K562 (cell line): ENCODE data around the gene ETS2. TPM values are rescaled to one million over a fixed set of nuclear protein-coding genes. Genes with fewer than 3 reads are reported as not detected.
A peak's percentile ranks its signal among the peaks of the same experiment; 100 is the strongest.

Experiments used
- ARID1B ChIP-seq: fragments of 450-650 bp; IDR thresholded peaks from 2 replicates; pipeline ENCODE4 v1.6.1; 2016; ENCODE audit warnings: antibody characterized with exemption, mild to moderate bottlenecking, inconsistent platforms
- ATF7 ChIP-seq: fragments of 450-650 bp; IDR thresholded peaks from 2 replicates; pipeline ENCODE4 v1.7.1; 2014; ENCODE audit warnings: mild to moderate bottlenecking, moderate library complexity
- C11orf30 ChIP-seq: fragments of 450-650 bp; IDR thresholded peaks from 2 replicates; pipeline ENCODE4 v1.6.1; 2016; ENCODE audit warnings: low read depth, mild to moderate bottlenecking
- CCAR2 ChIP-seq: fragments of 200-400 bp; formaldehyde crosslinking; IDR thresholded peaks from 2 replicates; pipeline ENCODE4 v1.6.1; 2017; ENCODE audit warnings: mild to moderate bottlenecking, low read depth, low read length
- FOXA3 ChIP-seq, 2 experiments: fragments of 450-650 bp in 1 of 2; sonication (generic) in 1 of 2; formaldehyde crosslinking; IDR thresholded peaks in 1 of 2; conservative IDR thresholded peaks in 1 of 2; 2 replicates each; pipeline versions ENCODE4 v1.4.0 to v1.8.0; 2020 to 2022; ENCODE audit warnings: mild to moderate bottlenecking in 2 of 2, missing genetic modification reagents in 1 of 2
- FOXK1 ChIP-seq: sonication (generic); formaldehyde crosslinking; IDR thresholded peaks from 2 replicates; pipeline ENCODE4 v1.8.0; 2022; ENCODE audit warnings: missing genetic modification reagents, mild to moderate bottlenecking, borderline replicate concordance
- FUS ChIP-seq: fragments of 200-400 bp; formaldehyde crosslinking; optimal IDR thresholded peaks from 2 replicates; pipeline ENCODE3; 2017; ENCODE audit warnings: low read depth, low read length
- JUN ChIP-seq, 2 experiments: sonication (generic) in 1 of 2; formaldehyde crosslinking in 1 of 2; IDR thresholded peaks; 2 replicates each; pipeline versions ENCODE4 v1.6.1 to v1.8.0; 2012 to 2022; ENCODE audit warnings: borderline replicate concordance in 2 of 2, mild to moderate bottlenecking in 2 of 2, improper control_type of control experiment in 1 of 2, low read depth in 1 of 2, low read length in 1 of 2, missing genetic modification reagents in 1 of 2
- L3MBTL2 ChIP-seq: fragments of 450-650 bp; IDR thresholded peaks from 2 replicates; pipeline ENCODE4 v1.6.1; 2016; ENCODE audit warnings: mild to moderate bottlenecking, moderate library complexity
- MTA1 ChIP-seq: fragments of 450-650 bp; IDR thresholded peaks from 2 replicates; pipeline ENCODE4 v1.6.1; 2017; ENCODE audit warnings: borderline replicate concordance
- RAD21 ChIP-seq, 2 experiments: fragments of 250-450 bp in 1 of 2; fragments of 450-650 bp in 1 of 2; sonication (Bioruptor Pico) in 1 of 2; formaldehyde crosslinking in 1 of 2; IDR thresholded peaks in 1 of 2; conservative IDR thresholded peaks in 1 of 2; 2 replicates each; pipeline versions ENCODE4 v1.4.0 to v1.8.0; 2020 to 2022; ENCODE audit warnings: mild to moderate bottlenecking in 2 of 2, moderate library complexity in 1 of 2
- ZFP30 ChIP-seq: fragments of 250-450 bp; sonication (Bioruptor Pico); IDR thresholded peaks from 2 replicates; pipeline ENCODE4 v1.8.0; 2022; ENCODE audit warnings: moderate library complexity, mild to moderate bottlenecking, inconsistent platforms, borderline replicate concordance
- ZZZ3 ChIP-seq: fragments of 450-650 bp; IDR thresholded peaks from 2 replicates; pipeline ENCODE4 v1.6.1; 2016; ENCODE audit warnings: antibody characterized with exemption, mild to moderate bottlenecking, moderate library complexity
- polyA plus RNA-seq, 8 experiments: library from polyadenylated mRNA; depleted of rRNA in 4 of 8; stranded (reverse) in 5 of 8; unstranded in 3 of 8; fragments of >200 nt; fragmentation: Nextera tagmentation in 2 of 8; fragmentation: Illumina TruSeq in 1 of 8; extraction: Ambion mirVana in 2 of 8; extraction: Trizol in 1 of 8; gene quantifications; 2 replicates each; pipeline versions ENCODE4 v1.2.1 to v1.2.3, GENCODE V29; 2011 to 2014; ENCODE audit warnings: inconsistent platforms in 1 of 8, missing spikeins in 1 of 8
- total RNA-seq, 7 experiments: library from RNA; depleted of rRNA in 6 of 7; stranded (reverse); fragments of >200 nt in 6 of 7; fragmentation: Illumina TruSeq in 2 of 7; extraction: Trizol in 2 of 7; gene quantifications; 2 replicates each; pipeline versions ENCODE4 v1.2.1 to v1.2.3, GENCODE V29; 2011 to 2021; ENCODE audit warnings: low replicate concordance in 1 of 7
- TF ChIP-seq, protein P1 (sequence below): fragments of 450-650 bp; formaldehyde crosslinking; IDR thresholded peaks from 2 replicates; pipeline ENCODE4 v1.4.0; 2020; ENCODE audit warnings: mild to moderate bottlenecking
- TF ChIP-seq, protein P2 (sequence below), 3 experiments: IDR thresholded peaks in 2 of 3; conservative IDR thresholded peaks in 1 of 3; 2 replicates each; pipeline ENCODE4 v1.5.1; 2011 to 2012; ENCODE audit warnings: low read length in 3 of 3, mild to moderate bottlenecking in 3 of 3, control low read depth in 2 of 3, improper control_type of control experiment in 1 of 3, inconsistent platforms in 1 of 3, low read depth in 1 of 3, mixed read lengths in 1 of 3, moderate library complexity in 1 of 3; ENCODE audit not compliant: insufficient read depth in 2 of 3
- TF ChIP-seq, protein P3 (sequence below), 2 experiments: fragments of 250-450 bp in 1 of 2; fragments of 450-650 bp in 1 of 2; sonication (Bioruptor Pico) in 1 of 2; IDR thresholded peaks; 2 replicates each; pipeline versions ENCODE4 v1.6.1 to v1.8.0; 2016 to 2021; ENCODE audit warnings: mild to moderate bottlenecking in 2 of 2, moderate library complexity in 2 of 2, missing compliant biosample characterization in 1 of 2, missing genetic modification characterization in 1 of 2
- TF ChIP-seq, protein P4 (sequence below), 2 experiments: fragments of 450-650 bp in 1 of 2; sonication (generic) in 1 of 2; formaldehyde crosslinking in 1 of 2; IDR thresholded peaks in 1 of 2; conservative IDR thresholded peaks in 1 of 2; 2 replicates each; pipeline versions ENCODE4 v1.6.1 to v1.8.1; 2016 to 2023; ENCODE audit warnings: mild to moderate bottlenecking in 2 of 2, moderate library complexity in 2 of 2, inconsistent platforms in 1 of 2, missing genetic modification reagents in 1 of 2
- TF ChIP-seq, protein P5 (sequence below): fragments of 250-450 bp; sonication (Bioruptor Pico); IDR thresholded peaks from 2 replicates; pipeline ENCODE4 v1.8.0; 2021; ENCODE audit warnings: borderline replicate concordance, mild to moderate bottlenecking, moderate library complexity; ENCODE audit not compliant: poor library complexity, severe bottlenecking
- TF ChIP-seq, protein P6 (sequence below), 2 experiments: fragments of 450-650 bp in 1 of 2; sonication (generic) in 1 of 2; formaldehyde crosslinking; conservative IDR thresholded peaks; 2 replicates each; pipeline versions ENCODE4 v1.4.0 to v1.8.1; 2020 to 2022; ENCODE audit warnings: mild to moderate bottlenecking in 1 of 2, missing genetic modification reagents in 1 of 2

Gene ETS2
- total and polyA plus RNA-seq, 9 of the 15 experiments (the other 6 are each of a cell fraction or from before 2014, with no cell fraction given): 1.7 to 24.4 (median 12.2) TPM

DNA sequence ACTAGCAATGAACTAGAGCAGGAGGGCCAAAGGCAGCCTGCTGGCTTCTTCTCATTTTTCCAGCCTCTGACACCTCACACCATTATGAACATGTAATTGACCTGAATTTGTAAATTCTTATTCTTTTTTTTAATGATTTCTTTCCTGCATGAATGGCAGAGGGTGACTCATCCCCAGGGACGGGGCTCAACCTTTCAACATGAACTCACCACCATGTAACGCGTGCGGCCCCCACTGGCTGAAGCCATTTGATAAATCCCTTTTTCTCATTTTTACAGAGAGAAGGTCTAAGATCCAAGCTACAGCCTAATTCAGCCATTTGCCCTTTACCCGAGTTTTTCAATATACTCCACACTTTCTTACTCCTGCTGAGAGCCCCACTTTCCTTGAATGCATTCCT, 9.3 kb upstream of the ETS2 start (continued):
- TF ChIP-seq, protein P1, sequence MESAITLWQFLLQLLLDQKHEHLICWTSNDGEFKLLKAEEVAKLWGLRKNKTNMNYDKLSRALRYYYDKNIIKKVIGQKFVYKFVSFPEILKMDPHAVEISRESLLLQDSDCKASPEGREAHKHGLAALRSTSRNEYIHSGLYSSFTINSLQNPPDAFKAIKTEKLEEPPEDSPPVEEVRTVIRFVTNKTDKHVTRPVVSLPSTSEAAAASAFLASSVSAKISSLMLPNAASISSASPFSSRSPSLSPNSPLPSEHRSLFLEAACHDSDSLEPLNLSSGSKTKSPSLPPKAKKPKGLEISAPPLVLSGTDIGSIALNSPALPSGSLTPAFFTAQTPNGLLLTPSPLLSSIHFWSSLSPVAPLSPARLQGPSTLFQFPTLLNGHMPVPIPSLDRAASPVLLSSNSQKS (CRISPR knock-in tag): no peak
- TF ChIP-seq, protein P2, sequence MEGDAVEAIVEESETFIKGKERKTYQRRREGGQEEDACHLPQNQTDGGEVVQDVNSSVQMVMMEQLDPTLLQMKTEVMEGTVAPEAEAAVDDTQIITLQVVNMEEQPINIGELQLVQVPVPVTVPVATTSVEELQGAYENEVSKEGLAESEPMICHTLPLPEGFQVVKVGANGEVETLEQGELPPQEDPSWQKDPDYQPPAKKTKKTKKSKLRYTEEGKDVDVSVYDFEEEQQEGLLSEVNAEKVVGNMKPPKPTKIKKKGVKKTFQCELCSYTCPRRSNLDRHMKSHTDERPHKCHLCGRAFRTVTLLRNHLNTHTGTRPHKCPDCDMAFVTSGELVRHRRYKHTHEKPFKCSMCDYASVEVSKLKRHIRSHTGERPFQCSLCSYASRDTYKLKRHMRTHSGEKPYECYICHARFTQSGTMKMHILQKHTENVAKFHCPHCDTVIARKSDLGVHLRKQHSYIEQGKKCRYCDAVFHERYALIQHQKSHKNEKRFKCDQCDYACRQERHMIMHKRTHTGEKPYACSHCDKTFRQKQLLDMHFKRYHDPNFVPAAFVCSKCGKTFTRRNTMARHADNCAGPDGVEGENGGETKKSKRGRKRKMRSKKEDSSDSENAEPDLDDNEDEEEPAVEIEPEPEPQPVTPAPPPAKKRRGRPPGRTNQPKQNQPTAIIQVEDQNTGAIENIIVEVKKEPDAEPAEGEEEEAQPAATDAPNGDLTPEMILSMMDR (IDR thresholded peaks at IDR 0.05 in 2 of 3, conservative IDR thresholded peaks at IDR 0.05 in 1 of 3; ENCODE audit: insufficient read depth in 2 of 3, low read depth in 1 of 3, low read length in 3 of 3): peak; percentile 28 to 55 (median 38); a peak in 5 of 6 replicates
- TF ChIP-seq ZFP30 (no peak), MTA1 (no peak), RAD21 (CRISPR knock-in tag; conservative IDR thresholded peaks at IDR 0.05 in 1 of 2, IDR thresholded peaks at IDR 0.05 in 1 of 2) (peak in 1 of 2 experiments; percentile 53; a peak in 2 of 4 replicates), JUN (IDR thresholded peaks at IDR 0.05; ENCODE audit: borderline replicate concordance, low read depth, low read length) (peak; percentile 77; the same call in 1 of the 2 replicates), JUN (CRISPR knock-in tag; IDR thresholded peaks at IDR 0.05; ENCODE audit: borderline replicate concordance) (no peak), FOXA3 (CRISPR knock-in tag; conservative IDR thresholded peaks at IDR 0.05 in 1 of 2, IDR thresholded peaks at IDR 0.05 in 1 of 2) (no peak), ARID1B (peak; percentile 26), ZZZ3 (no peak), ATF7 (no peak), C11orf30 (no peak), L3MBTL2 (no peak), FOXK1 (CRISPR knock-in tag) (no peak), FUS (no peak), CCAR2 (no peak)
- TF ChIP-seq, protein P3, sequence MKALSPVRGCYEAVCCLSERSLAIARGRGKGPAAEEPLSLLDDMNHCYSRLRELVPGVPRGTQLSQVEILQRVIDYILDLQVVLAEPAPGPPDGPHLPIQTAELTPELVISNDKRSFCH (CRISPR knock-in tag; IDR thresholded peaks at IDR 0.05): no peak
- TF ChIP-seq, protein P3 (tag; IDR thresholded peaks at IDR 0.05): no peak
- TF ChIP-seq, protein P4, sequence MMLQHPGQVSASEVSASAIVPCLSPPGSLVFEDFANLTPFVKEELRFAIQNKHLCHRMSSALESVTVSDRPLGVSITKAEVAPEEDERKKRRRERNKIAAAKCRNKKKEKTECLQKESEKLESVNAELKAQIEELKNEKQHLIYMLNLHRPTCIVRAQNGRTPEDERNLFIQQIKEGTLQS (IDR thresholded peaks at IDR 0.05): peak; percentile 90
- TF ChIP-seq, protein P4 (CRISPR knock-in tag; conservative IDR thresholded peaks at IDR 0.05): no peak
- TF ChIP-seq, protein P5, sequence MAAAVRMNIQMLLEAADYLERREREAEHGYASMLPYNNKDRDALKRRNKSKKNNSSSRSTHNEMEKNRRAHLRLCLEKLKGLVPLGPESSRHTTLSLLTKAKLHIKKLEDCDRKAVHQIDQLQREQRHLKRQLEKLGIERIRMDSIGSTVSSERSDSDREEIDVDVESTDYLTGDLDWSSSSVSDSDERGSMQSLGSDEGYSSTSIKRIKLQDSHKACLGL (CRISPR knock-in tag): no peak
- TF ChIP-seq, protein P6, sequence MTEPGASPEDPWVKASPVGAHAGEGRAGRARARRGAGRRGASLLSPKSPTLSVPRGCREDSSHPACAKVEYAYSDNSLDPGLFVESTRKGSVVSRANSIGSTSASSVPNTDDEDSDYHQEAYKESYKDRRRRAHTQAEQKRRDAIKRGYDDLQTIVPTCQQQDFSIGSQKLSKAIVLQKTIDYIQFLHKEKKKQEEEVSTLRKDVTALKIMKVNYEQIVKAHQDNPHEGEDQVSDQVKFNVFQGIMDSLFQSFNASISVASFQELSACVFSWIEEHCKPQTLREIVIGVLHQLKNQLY (CRISPR knock-in tag; conservative IDR thresholded peaks at IDR 0.05): no peak
